ENCODE data around the gene B4GALNT4. TPM values are rescaled to one million over a fixed set of nuclear protein-coding genes. Genes with fewer than 3 reads are reported as not detected.
"Not testable (repeated sequence)": the region's sequence is repeated elsewhere in the genome, so short reads cannot be mapped to it uniquely, and the experiment has no call there.

Gene B4GALNT4, protein sequence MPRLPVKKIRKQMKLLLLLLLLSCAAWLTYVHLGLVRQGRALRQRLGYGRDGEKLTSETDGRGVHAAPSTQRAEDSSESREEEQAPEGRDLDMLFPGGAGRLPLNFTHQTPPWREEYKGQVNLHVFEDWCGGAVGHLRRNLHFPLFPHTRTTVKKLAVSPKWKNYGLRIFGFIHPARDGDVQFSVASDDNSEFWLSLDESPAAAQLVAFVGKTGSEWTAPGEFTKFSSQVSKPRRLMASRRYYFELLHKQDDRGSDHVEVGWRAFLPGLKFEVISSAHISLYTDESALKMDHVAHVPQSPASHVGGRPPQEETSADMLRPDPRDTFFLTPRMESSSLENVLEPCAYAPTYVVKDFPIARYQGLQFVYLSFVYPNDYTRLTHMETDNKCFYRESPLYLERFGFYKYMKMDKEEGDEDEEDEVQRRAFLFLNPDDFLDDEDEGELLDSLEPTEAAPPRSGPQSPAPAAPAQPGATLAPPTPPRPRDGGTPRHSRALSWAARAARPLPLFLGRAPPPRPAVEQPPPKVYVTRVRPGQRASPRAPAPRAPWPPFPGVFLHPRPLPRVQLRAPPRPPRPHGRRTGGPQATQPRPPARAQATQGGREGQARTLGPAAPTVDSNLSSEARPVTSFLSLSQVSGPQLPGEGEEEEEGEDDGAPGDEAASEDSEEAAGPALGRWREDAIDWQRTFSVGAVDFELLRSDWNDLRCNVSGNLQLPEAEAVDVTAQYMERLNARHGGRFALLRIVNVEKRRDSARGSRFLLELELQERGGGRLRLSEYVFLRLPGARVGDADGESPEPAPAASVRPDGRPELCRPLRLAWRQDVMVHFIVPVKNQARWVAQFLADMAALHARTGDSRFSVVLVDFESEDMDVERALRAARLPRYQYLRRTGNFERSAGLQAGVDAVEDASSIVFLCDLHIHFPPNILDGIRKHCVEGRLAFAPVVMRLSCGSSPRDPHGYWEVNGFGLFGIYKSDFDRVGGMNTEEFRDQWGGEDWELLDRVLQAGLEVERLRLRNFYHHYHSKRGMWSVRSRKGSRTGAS
- 3.5 TPM for total RNA-seq

DNA sequence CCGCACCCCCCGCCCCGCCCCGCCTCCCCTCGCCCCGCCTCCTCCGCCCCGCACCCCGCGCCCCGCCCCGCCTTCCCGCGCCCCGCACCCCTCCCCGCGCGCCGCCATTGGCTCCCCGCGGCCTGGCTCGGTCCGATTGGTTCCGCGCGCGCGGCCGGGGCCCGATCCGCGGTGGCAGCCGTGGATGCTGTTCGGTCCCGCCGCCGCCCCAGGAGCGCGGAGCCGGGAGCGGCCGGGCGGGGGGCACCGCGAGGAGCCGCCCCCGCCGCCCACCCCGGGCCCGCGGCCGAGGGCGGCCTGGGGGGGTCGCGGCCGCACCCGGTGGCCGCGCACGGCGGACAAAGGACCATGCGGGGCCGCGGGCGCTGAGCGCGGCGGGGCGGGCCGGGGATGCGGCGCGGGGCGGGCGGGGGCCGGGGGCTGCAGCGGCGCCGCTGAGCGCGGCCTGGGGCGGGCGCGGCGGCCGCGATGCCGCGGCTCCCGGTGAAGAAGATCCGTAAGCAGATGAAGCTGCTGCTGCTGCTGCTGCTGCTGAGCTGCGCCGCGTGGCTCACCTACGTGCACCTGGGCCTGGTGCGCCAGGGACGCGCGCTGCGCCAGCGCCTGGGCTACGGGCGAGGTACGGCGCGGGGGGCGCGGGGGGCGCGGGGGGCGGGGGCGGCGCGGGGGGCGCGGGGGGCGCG, at the start of gene B4GALNT4:
Gene B4GALNT4, plus strand, starts transcription at position 164 of the 683 bp plus-strand sequence. Its CDS starts 305 bp downstream, at position 469.
- no peak for DNase-seq (ENCODE audit: low read depth in 2 of 3, low spot score in 2 of 3)

DNA sequence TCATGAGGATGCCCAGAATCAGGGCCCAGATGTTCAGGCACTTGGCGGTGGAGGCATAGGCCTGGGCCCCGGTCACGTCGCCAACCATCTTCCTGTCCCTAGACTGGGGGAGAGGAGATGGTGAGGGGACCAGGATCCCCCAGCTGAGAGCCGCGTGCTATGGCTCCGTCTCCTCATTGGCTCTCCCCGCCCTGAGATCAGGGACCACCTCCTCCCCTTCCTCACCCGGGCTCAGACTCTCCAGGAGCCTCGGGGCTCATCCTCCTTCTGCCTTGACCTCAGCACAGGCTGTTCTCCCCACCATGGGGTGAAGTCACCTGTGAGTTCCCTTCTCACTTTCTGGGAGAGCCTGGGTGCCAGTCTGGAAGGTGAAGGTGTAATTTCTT, 49.4 kb upstream of the B4GALNT4 start:
- DNase-seq (ENCODE audit: low read depth in 2 of 3, low spot score in 2 of 3) = not testable (repeated sequence)

DNA sequence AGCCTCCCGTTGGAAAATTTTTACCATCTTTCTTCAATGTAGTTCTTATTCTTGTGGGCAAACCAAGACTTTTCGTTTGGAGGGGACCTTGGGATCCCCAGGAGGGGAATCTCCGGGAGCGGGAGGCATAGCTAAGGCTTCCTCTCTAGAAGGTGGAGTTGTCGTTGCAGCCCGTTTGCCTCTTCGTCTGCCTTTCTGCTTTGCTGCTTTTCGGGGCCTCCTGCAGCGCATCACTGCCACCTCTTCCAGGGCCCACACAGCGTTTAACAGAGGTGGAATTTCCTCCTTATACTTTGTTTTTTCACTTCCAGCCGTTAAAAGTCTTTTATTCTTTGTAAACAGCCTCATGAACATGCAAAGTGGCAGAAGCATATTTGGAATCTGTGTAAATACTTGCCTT, 45.1 kb upstream of the B4GALNT4 start:
- DNase-seq (ENCODE audit: low read depth in 2 of 3, low spot score in 2 of 3) = no peak

DNA sequence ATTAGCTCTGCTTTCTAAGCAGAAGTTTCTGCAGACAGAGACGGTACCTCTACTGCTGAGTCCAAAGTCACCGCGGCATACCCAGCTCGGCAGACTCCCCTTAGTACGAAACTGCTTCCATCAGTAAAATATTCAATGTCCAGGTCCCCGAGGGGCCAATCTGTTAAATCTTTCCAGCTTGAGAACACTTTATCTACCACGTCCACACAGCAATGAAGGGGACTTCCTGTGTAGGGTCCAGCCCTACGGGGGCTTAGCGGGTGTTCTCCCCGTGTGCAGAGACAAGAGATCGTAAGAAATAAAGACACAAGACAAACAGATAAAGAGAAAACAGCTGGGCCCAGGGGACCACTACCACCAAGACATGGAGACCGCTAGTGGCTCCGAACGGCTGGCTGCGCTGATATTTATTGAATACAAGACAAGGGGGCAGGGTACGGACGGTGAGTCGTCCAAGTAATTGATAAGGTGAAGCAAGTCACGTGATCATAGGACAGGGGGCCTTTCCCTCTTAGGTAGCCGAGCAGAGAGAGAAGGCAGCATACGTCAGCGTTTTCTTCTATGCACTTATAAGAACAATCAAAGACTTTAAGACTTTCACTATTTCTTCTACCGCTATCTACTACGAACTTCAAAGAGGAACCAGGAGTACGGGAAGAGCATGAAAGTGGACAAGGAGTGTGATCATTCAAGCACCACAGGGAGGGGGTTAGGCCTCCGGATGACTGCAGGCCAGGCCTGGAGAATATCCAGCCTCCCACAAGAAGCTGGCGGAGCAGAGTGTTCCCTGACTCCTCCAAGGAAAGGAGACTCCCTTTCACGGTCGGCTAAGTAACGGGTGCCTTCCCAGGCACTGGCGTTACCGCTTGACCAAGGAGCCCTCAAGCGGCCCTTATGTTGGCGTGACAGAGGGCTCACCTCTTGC, 44.4 kb upstream of the B4GALNT4 start:
- not testable (repeated sequence) for DNase-seq (ENCODE audit: low read depth in 2 of 3, low spot score in 2 of 3)

DNA sequence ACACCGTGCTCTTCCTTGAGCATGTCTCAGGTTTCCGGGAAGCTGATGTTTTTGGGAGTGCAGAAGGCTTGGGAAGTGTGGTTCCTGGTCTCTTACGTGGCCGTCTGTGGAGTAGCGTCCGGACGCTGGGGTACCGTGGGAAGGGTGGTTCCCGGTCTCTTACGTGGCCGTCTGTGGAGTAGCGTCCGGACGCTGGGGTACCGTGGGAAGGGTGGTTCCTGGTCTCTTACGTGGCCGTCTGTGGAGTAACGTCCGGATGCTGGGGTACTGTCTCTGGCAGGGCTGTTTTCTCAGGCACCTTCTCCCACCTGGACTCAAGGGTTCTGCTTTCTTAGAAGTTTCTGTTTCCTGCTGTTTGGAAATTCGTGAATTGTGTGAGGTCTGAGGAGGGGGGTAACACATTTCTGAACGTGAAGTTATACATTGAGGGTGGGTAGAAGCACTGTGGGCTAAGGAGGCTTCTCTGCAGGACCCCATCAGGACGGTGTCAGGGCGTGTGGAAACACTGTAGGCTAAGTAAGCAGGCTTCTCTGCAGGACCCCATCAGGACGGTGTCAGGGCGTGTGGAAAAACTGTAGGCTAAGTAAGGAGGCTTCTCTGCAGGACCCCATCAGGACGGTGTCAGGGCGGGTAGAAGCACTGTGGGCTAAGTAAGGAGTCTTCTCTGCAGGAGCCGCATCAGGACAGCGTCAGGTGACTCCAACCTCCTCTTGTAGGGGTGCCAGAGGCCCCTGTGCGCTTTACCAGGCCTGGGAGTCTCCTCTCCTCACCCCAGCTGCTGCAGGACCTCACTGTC, 43.3 kb upstream of the B4GALNT4 start:
- no peak for DNase-seq (ENCODE audit: low read depth in 2 of 3, low spot score in 2 of 3)

DNA sequence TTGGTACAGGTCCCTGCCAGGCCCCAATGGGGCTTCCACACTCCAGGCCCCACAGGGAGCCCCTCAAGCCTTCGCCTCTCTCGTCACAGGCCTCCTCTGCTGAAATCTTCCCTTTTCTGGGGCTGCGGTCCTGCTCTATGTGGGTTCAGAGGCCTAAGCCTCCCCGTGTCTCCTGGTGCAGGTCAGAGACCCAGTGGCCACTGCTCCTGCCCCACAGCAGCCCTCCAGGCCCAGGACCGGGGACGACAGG, 42.8 kb upstream of the B4GALNT4 start:
- no peak for DNase-seq (ENCODE audit: low read depth in 2 of 3, low spot score in 2 of 3)

DNA sequence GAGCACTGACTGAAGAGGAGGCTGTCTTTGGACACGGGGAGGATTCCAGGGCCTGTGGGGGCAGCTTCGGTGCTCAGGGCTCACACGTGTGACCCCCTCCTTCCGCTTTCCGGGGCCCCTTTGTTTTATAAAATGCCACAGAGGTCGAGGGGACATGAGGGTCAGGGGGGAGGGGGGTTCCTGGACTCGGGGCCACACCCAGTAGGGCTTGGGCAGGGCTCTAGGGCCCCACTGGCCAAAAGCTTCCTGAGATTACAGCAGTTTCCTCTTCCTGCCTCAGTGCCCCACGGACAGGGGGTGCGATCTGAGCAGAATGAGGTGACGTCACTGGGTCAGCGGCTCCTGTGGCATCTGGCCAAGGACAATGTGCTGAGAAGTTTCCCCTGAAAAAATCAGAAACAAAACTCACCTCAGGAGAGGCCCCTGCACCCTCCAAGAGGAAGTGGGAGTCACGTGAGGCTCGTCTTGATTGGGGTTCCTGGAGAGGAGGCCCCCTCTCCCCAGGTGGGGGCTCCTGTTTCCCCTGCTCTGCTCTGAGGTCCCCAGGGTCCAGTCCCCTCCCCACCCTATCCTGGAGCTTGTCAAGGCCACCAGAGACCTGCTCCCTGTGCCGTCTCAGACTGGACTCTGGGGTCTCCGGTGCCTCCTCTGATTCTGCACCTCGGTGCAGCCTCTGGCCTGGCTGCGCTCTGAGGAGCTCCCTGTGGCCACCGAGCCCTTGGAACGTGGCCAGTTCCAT, 42.3 kb upstream of the B4GALNT4 start:
- peak in 2 of 3 donors; percentile 75 to 77 for DNase-seq (ENCODE audit: low read depth in 2 of 3, low spot score in 2 of 3)

DNA sequence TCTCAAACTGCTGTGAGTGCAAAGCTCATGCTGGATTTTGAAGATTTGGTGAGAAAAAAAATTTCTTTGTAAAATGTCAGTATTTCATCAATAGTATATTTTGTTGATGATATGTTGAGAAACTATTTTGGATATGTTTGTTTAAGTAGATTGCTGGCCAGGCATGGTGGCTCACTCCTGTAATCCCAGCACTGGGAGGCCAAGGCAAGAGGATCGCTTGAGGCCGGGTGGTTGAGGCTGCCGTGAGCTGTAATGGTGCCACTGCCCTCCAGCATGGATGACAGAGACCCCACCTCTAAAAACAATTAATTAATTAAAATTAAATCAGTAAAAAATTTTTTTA, 41.7 kb upstream of the B4GALNT4 start:
- DNase-seq (ENCODE audit: low read depth in 2 of 3, low spot score in 2 of 3) = no peak

DNA sequence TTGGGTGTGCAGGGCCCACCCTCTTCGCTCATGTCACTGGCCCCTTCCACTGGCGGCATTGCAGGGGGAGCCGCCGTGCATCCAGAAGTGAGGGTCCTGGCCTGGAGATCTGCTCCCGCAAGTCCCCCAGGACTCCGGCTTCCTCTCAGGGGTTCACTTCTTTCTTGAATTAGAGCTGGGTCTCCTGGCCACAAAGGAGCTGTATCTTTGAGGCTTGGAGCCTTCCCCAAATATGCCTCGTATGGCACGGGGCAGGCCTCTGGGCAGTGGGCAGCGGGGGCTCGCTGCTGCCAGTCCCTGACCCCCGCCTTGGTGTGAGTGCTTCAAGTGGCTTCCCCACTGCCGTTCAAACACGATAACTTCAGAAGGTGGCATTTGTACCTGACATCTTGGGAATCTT, 41.3 kb upstream of the B4GALNT4 start:
- no peak for DNase-seq (ENCODE audit: low read depth in 2 of 3, low spot score in 2 of 3)

DNA sequence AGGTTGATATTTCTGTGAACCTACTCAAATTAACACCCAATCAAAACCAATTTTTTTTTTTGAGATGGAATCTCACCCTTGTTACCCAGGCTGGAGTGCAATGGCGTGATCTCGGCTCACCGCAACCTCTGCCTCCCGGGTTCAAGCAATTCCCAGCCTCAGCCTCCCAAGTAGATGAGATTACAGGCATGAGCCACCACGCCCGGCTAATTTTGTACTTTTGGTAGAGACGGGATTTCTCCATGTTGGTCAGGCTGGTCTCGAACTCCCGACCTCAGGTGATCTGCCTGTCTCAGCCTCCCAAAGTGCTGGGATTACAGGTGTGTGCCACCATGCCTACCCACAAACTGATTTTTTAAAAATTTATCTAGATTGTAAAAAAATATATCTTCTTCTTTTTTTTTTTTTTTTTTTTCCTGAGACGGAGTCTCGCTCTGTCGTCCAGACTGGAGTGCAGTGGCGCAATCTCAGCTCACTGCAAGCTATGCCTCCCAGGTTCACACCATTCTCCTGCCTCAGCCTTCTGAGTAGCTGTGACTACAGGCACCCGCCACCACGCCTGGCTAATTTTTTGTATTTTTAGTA, 40.7 kb upstream of the B4GALNT4 start:
- not testable (repeated sequence) for DNase-seq (ENCODE audit: low read depth in 2 of 3, low spot score in 2 of 3)

DNA sequence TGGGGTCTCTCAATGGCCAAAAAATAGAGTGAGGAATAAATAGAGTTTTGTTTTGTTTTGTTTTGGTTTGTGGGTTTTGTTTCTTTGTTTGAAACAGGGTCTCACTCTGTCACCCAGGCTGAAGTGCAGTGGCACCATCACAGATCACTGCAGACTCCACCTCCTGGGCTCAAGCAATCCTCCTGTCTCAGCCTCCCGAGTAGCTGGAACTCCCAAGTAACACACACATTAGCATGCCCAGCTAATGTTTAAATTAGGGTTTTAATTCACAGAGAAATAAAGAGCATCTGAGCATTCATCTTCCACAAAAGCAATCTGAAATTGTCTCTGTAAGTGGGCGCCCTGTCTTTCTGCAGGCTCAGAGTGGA, 39.4 kb upstream of the B4GALNT4 start:
- DNase-seq (ENCODE audit: low read depth in 2 of 3, low spot score in 2 of 3) = no peak

DNA sequence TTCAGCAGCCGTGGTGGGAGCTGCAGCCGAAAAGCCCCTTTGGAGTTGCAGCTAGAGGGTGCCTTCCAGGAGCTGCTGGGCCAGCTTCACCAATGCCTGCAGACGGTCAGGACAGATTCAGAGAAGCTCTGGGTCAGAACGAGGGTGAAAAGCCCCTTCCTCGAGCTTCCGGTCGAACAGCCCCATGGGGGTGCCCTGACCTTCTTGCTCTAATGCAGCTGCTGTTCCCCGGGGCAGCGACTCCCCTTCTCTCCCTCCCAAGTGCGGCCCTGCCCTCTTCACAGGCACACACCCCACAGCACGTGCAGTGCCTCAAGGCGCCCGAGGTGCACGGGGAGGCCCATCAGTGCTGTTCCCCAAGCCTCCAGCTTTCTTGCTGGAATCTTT, 39.0 kb upstream of the B4GALNT4 start:
- no peak for DNase-seq (ENCODE audit: low read depth in 2 of 3, low spot score in 2 of 3)

DNA sequence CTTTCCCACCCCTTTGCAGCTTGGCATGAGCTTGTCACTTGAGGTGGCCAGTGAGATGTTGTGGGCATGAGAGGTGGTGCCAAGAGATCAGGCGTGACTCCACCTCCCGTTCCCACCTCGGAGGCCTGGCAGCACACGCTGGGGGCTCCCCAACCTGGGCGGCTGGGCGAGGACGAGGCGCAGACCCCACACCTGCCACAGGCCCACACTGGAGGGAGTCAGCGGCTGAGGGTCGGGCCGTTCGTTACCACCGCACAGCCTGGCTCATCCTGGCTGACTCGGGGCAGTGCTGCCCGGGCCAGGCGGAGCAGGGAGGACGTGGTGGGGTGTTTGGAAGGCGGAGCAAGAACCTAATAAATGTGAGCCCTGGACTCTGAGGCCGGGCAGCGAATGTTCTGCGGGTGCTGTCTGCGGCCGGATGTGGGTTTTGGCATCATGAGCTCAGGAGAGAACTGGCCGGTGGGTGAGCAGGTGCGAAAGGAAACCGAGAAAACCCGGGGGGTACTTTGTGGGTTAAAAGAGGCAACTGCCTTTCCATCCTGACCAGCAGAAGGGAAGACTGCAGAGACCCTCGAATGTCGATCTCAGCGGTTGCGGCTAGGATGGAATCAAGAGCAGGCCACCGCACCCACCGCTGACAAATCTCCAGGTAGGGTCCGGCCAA, 38.5 kb upstream of the B4GALNT4 start:
- no peak for DNase-seq (ENCODE audit: low read depth in 2 of 3, low spot score in 2 of 3)

DNA sequence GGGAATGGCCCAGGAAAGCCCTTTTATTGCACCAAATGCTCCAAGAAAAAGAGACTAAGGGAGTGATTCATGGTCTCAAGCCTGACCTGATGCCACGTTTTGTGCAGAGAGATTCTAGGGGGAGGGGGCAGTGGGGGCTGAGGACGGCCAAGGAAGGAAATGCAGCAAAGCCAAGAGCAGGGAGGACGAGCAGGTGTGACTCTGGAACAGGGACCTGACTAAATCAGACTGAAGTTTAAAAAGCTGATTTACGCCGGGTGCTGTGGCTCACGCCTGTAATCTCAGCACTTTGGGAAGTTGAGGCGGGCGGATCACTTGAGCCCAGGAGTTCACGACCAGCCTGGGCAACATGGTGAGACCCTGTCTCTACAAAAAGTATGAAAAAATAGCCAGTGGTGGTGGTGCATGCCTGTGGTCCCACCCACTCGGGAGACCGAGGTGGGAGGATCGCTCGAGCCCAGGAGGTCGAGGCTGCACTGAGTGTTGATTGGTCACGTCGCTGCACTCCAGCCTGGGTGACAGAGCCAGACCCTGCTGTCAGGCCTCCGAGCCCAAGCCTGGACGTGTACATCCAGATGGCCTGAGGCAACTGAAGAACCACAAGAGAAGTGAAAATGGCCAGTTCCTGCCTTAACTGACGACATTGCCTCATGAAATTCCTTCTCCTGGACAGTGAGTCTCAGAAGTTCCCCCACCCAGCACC, 37.8 kb upstream of the B4GALNT4 start:
- no peak for DNase-seq (ENCODE audit: low read depth in 2 of 3, low spot score in 2 of 3)

DNA sequence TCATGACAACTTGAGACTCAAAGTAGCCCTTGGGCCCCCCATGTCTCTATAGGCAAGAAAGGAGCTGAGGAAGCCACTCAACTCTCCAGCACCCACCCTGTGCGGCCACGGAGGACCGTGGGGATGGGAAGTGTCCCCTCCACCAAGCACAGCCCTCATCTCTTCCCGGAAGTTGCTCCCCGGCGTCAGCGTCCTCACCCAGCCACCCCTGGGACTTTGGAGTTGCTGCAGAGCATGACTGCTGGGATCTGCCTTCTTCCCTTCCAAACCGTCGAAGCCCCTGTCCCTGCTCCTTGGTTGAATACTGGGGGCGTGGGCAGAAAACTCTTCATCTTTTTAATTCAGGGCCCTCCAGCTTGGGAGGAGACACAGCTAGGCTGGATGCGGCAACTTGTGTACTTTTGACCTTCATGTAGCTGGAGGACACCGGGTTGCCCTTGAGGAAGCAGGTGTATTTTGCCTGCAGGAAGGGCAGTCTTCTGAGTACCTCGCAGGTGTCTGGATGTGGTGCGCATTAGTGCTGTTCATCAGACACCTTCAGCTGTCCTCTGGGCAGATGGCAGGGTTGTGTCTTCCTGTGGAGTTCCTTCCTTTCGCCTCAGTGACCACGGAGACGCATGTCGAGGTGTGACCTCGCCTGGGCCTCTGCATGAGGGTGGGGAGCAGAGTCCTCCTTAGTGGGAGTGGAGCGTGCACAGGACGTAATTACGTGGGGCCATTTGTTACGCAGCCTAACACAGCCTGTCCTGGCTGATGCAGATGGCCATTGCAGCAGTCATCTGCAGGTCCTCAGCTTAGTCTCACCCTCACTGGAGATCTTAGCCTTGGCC, 36.4 kb upstream of the B4GALNT4 start:
- DNase-seq (ENCODE audit: low read depth in 2 of 3, low spot score in 2 of 3) = no peak

DNA sequence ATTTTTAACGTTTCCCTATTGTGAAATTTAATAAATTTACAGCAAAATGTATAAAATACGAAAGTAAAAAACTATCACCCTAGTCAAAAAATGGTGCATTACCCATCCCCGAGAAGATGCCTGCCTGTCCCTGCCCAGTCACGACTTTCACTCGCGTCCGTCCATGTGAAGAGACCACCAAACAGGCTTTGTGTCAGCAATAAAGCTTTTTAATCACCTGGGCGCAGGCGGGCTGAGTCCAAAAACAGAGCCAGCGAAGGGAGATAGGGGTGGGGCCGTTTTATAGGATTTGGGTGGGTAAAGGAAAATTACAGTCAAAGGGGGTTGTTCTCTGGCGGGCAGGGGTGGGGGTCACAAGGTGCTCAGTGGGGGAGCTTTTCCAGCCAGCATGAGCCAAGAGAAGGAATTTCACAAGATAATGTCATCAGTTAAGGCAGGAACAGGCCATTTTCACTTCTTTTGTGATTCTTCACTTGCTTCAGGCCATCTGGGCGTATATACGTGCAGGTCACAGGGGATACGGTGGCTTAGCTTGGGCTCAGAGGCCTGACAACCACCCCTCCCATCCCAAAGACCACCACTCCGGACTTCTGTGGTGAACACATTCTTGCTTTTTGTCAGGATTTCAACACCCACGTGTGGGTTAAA, 35.6 kb upstream of the B4GALNT4 start:
- not testable (repeated sequence) for DNase-seq (ENCODE audit: low read depth in 2 of 3, low spot score in 2 of 3)

All from hematopoietic multipotent progenitor cell (in vitro differentiated cells).